HCT116 (cell line): Measurements from ENCODE around the gene PJA2. TPM values are rescaled to one million over a fixed set of nuclear protein-coding genes. Genes with fewer than 3 reads are reported as not detected.

Experiments used
- ATAC-seq: fragments of 200-7000 bp; cut with Tn5 transposase; 2 replicates; pipeline ENCODE4 v1.9.1; 2020; ENCODE audit warnings: mild to moderate bottlenecking, moderate library complexity
- BruUV-seq: library from RNA; stranded (reverse); fragments of 400-500 nt; replicated peaks from 2 replicates; lab custom pipeline; 2021; lab: Mats Ljungman, UMichigan
- CTCF ChIA-PET: fragments of 300-600 bp; sonication (Branson Sonifier 250); formaldehyde crosslinking; loops from one replicate; lab custom pipeline; 2021; ENCODE audit warnings: antibody characterized with exemption; lab: Charles Lee
- POLR2A ChIA-PET: fragments of 300-600, 350-600 bp; sonication (Branson Sonifier 250); formaldehyde crosslinking; loops from one replicate; lab custom pipeline; 2021; ENCODE audit warnings: antibody characterized with exemption; lab: Charles Lee
- RAD21 ChIA-PET, 2 experiments: fragments of 300-600 bp; sonication (Branson Sonifier 250); formaldehyde crosslinking; loops; one replicate each; lab custom pipeline; 2023; ENCODE audit warnings: low total read pairs in 2 of 2; ENCODE audit not compliant: uncharacterized antibody in 2 of 2, unreplicated experiment in 2 of 2, low non-redundant PET in 1 of 2; lab: Charles Lee
- DNase-seq: peaks from one replicate; pipeline ENCODE4 v3.0.0-alpha.2; 2010; ENCODE audit warnings: low read depth, low spot score
- H2AFZ ChIP-seq: fragments of 200-600 bp; shearing (Covaris generic), sonication (generic); 2 replicates; pipeline ENCODE4 v1.6.1; 2017; ENCODE audit warnings: low read depth, mixed run types, mixed read lengths, antibody characterized with exemption, low read length; ENCODE audit not compliant: poor library complexity, severe bottlenecking
- H3K27ac ChIP-seq: 2 replicates; pipeline ENCODE4 v1.5.1; 2012; ENCODE audit warnings: low read depth, low read length
- H3K27me3 ChIP-seq: fragments of 200-600 bp; sonication (generic); 2 replicates; pipeline ENCODE4 v1.6.1; 2016; ENCODE audit warnings: mixed run types, low read length, mixed read lengths; ENCODE audit not compliant: insufficient read depth
- H3K36me3 ChIP-seq, 2 experiments: fragments of 200-500 bp in 1 of 2; fragments of 200-600 bp in 1 of 2; sonication (Bioruptor generic) in 1 of 2; sonication (generic) in 1 of 2; 2 replicates each; pipeline versions ENCODE4 v1.5.1 to v1.6.1; 2014 to 2016; ENCODE audit warnings: low read length in 2 of 2, inconsistent platforms in 1 of 2, mixed read lengths in 1 of 2, mixed run types in 1 of 2; ENCODE audit not compliant: insufficient read depth in 2 of 2, control insufficient read depth in 1 of 2
- H3K4me1 ChIP-seq, 2 experiments: fragments of 200-600 bp in 1 of 2; sonication (generic) in 1 of 2; 2 replicates each; pipeline versions ENCODE4 v1.5.1 to v1.6.1; 2012 to 2017; ENCODE audit warnings: low read length in 2 of 2, inconsistent platforms in 1 of 2, mild to moderate bottlenecking in 1 of 2, mixed read lengths in 1 of 2, mixed run types in 1 of 2, moderate library complexity in 1 of 2; ENCODE audit not compliant: insufficient read depth in 2 of 2, control insufficient read depth in 1 of 2
- H3K4me2 ChIP-seq: fragments of 200-600 bp; sonication (generic); 2 replicates; pipeline ENCODE4 v1.6.1; 2017; ENCODE audit warnings: mixed run types, low read length, mixed read lengths
- H3K4me3 ChIP-seq, 2 experiments: fragments of 200-600 bp in 1 of 2; sonication (generic) in 1 of 2; replicated peaks in 1 of 2; 2 replicates each; pipeline ENCODE4 v1.5.1; 2011 to 2016; ENCODE audit warnings: low read length in 2 of 2, control low read depth in 1 of 2, low read depth in 1 of 2, mild to moderate bottlenecking in 1 of 2, mixed read lengths in 1 of 2, mixed run types in 1 of 2
- H3K79me2 ChIP-seq: fragments of 200-600 bp; sonication (generic); 2 replicates; pipeline ENCODE4 v1.6.1; 2017; ENCODE audit warnings: mild to moderate bottlenecking, mixed run types, low read length, moderate library complexity, mixed read lengths; ENCODE audit not compliant: insufficient read depth
- H3K9ac ChIP-seq: fragments of 200-600 bp; sonication (generic); 2 replicates; pipeline ENCODE4 v1.6.1; 2016; ENCODE audit warnings: low read length, mixed read lengths
- H3K9me2 ChIP-seq: fragments of 200-600 bp; sonication (generic), shearing (Covaris generic); 2 replicates; pipeline ENCODE4 v1.6.1; 2017; ENCODE audit warnings: mixed run types, mild to moderate bottlenecking, moderate library complexity; ENCODE audit not compliant: insufficient read depth
- H3K9me3 ChIP-seq, 2 experiments: fragments of 200-500 bp in 1 of 2; fragments of 200-600 bp in 1 of 2; sonication (Bioruptor generic) in 1 of 2; sonication (generic) in 1 of 2; 2 replicates each; pipeline ENCODE4 v1.6.1; 2014 to 2017; ENCODE audit warnings: low read length in 2 of 2, mixed read lengths in 2 of 2, inconsistent platforms in 1 of 2, low read depth in 1 of 2, mild to moderate bottlenecking in 1 of 2, mixed run types in 1 of 2, moderate library complexity in 1 of 2; ENCODE audit not compliant: control insufficient read depth in 1 of 2, insufficient read depth in 1 of 2
- H4K20me1 ChIP-seq: fragments of 200-600 bp; sonication (generic), shearing (Covaris generic); 2 replicates; pipeline ENCODE4 v1.6.1; 2017; ENCODE audit warnings: mixed run types, mild to moderate bottlenecking, moderate library complexity; ENCODE audit not compliant: insufficient read depth
- ATF3 ChIP-seq: IDR thresholded peaks from 2 replicates; pipeline ENCODE4 v1.6.1; 2012
- CBX3 ChIP-seq: IDR thresholded peaks from 2 replicates; pipeline ENCODE4 v1.6.1; 2012; ENCODE audit warnings: low read depth
- CEBPB ChIP-seq: IDR thresholded peaks from 2 replicates; pipeline ENCODE4 v1.6.1; 2012; ENCODE audit warnings: low read depth
- EZH2phosphoT487 ChIP-seq: fragments of 200-600 bp; IDR thresholded peaks from 2 replicates; pipeline ENCODE4 v1.6.1; 2018; ENCODE audit warnings: antibody characterized with exemption, borderline replicate concordance
- FOSL1 ChIP-seq: IDR thresholded peaks from 2 replicates; pipeline ENCODE4 v1.6.1; 2012; ENCODE audit warnings: low read depth
- JUND ChIP-seq: IDR thresholded peaks from 2 replicates; pipeline ENCODE4 v1.6.1; 2012
- POLR2AphosphoS5 ChIP-seq: IDR thresholded peaks from 2 replicates; pipeline ENCODE4 v1.6.1; 2011; ENCODE audit warnings: mild to moderate bottlenecking, low read depth, low read length, moderate library complexity
- RAD21 ChIP-seq: IDR thresholded peaks from 2 replicates; pipeline ENCODE4 v1.6.1; 2012; ENCODE audit warnings: low read depth, mild to moderate bottlenecking
- REST ChIP-seq: IDR thresholded peaks from 2 replicates; pipeline ENCODE4 v1.6.1; 2012; ENCODE audit warnings: low read depth
- SIN3A ChIP-seq: IDR thresholded peaks from 2 replicates; pipeline ENCODE4 v1.6.1; 2012; ENCODE audit warnings: low read depth
- SRF ChIP-seq: IDR thresholded peaks from 2 replicates; pipeline ENCODE4 v1.6.1; 2012; ENCODE audit warnings: low read depth
- ZBTB33 ChIP-seq: IDR thresholded peaks from 2 replicates; pipeline ENCODE4 v1.6.1; 2011; ENCODE audit warnings: mild to moderate bottlenecking, low read length, moderate library complexity; ENCODE audit not compliant: insufficient replicate concordance; ENCODE audit errors: extremely low read depth
- ZNF274 ChIP-seq: fragments of 200-500 bp; sonication (Bioruptor generic); IDR thresholded peaks from 2 replicates; pipeline ENCODE4 v1.6.1; 2014; ENCODE audit warnings: mild to moderate bottlenecking, low read depth, low read length, inconsistent platforms
- intact Hi-C: fragments of 100-400 bp; cut with micrococcal nuclease; formaldehyde crosslinking; loops from 2 replicates; pipeline ENCODE4 v1.10.0; 2022
- total RNA-seq: library from RNA; stranded (reverse); gene quantifications from one replicate; pipeline ENCODE4 v1.2.1, GENCODE V29; 2021; ENCODE audit not compliant: unreplicated experiment
- TF ChIP-seq, protein P1 (sequence below): IDR thresholded peaks from 2 replicates; pipeline ENCODE4 v1.6.1; 2012

The PJA2 gene
- total RNA-seq, 1 experiment from 2014 or later: 38.4 TPM

DNA sequence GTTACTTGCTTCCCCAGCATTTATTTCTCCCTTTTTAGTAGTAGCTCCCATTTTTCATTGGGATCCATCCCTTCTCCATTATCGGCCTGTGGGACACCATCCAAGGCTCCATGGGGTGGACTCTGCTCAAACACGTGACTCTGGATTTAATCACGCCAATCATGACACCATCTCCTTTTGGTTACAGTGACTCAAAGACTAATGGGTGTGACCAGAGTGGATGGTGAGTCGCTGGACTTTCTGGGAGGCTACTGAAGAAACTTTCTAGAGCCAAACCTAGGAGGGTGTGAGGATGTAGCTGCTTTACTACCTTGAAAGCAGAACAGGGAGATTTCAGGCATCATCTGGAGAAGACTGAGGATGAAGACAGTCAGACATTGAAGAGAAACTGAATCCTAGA lies 93.1 kb downstream of the PJA2 start:
- no peaks in the 10 kb centered on the region for H3K27me3 ChIP-seq
- H3K27ac ChIP-seq: no peak overlapping the region
- no peaks in the 10 kb centered on the region for H4K20me1 ChIP-seq
- ATAC-seq (no peak), DNase-seq (peak; percentile 2)
- H3K79me2 ChIP-seq: no peaks in the 10 kb centered on the region
- ChIA-PET CTCF (no interaction called here), RAD21 (no interaction called here), POLR2A (no interaction called here)
- peaks cover 0 to 7% of the 10 kb centered on the region in 2 experiments; a peak in 2 of 4 replicates for H3K4me1 ChIP-seq
- H2AFZ ChIP-seq: no peak overlapping the region
- no peaks in the 10 kb centered on the region for H3K9me2 ChIP-seq
- intact Hi-C loops: no loop called here
- no peaks in the 10 kb centered on the region for H3K9me3 ChIP-seq
- no peak overlapping the region for H3K9ac ChIP-seq
- H3K36me3 ChIP-seq: no peaks in the 10 kb centered on the region
- H3K4me3 ChIP-seq: no peak overlapping the region
- H3K4me2 ChIP-seq: no peak overlapping the region
- no TSS peak for BruUV-seq
- no peak for TF ChIP-seq SIN3A
- 0 out of 2 replicates have a peak, but pooled peaks have one; percentile 11 for TF ChIP-seq JUND
- no peak for TF ChIP-seq SRF
- TF ChIP-seq, protein P1, sequence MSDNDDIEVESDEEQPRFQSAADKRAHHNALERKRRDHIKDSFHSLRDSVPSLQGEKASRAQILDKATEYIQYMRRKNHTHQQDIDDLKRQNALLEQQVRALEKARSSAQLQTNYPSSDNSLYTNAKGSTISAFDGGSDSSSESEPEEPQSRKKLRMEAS: no peak
- TF ChIP-seq FOSL1: no peak
- no peak for TF ChIP-seq REST
- TF ChIP-seq EZH2phosphoT487: no peak

- Histone ChIP-seq H3K79me2 (no peaks in the 10 kb centered on the region), H3K9me2 (no peaks in the 10 kb centered on the region), H3K27me3 (no peaks in the 10 kb centered on the region), H3K9me3 (no peaks in the 10 kb centered on the region), H3K36me3 (no peaks in the 10 kb centered on the region), H3K4me1 (peaks cover 0 to 7% of the 10 kb centered on the region in 2 experiments; a peak in 2 of 4 replicates), H3K4me3 (no peak overlapping the region), H3K9ac (no peak overlapping the region), H4K20me1 (no peaks in the 10 kb centered on the region), H3K27ac (no peak overlapping the region), H3K4me2 (no peak overlapping the region), H2AFZ (no peak overlapping the region)
- intact Hi-C loops: no loop called here
- RAD21 ChIA-PET: no interaction called here
- no TSS peak for BruUV-seq
- POLR2A ChIA-PET: no interaction called here
- TF ChIP-seq CBX3 (no peak), ATF3 (no peak), RAD21 (no peak), JUND (no peak), ZBTB33 (no peak), EZH2phosphoT487 (no peak), SRF (no peak), POLR2AphosphoS5 (no peak), ZNF274 (no peak), SIN3A (no peak), CEBPB (no peak)
- TF ChIP-seq, protein P1: no peak
- CTCF ChIA-PET: no interaction called here
- no peak for DNase-seq
- ATAC-seq: no peak
Observed at GRCh38 chr5:109315245-109315644, 94.5 kb downstream of the PJA2 start.
